HEK293 (cell line): ENCODE measurements around the gene AKR1B15.

Experiments
- CTCF ChIA-PET: fragments of 350-600 bp; formaldehyde crosslinking; extraction: SDS; loops from one replicate; lab custom pipeline; 2021; ENCODE audit warnings: antibody characterized with exemption; lab: Yijun Ruan, JAX
- POLR2A ChIA-PET: fragments of 300-600 bp; formaldehyde crosslinking; extraction: SDS; loops from one replicate; lab custom pipeline; 2020; ENCODE audit warnings: antibody characterized with exemption, inconsistent platforms; lab: Yijun Ruan, JAX
- H3K27ac ChIP-seq: fragments of 200-500 bp; sonication (Bioruptor generic); 2 replicates; pipeline ENCODE4 v1.5.1; 2014; ENCODE audit warnings: low read depth, low read length, control low read depth, inconsistent platforms; ENCODE audit errors: extremely low read depth
- H3K36me3 ChIP-seq, 2 experiments: fragments of 200-500 bp in 1 of 2; sonication (Bioruptor generic) in 1 of 2; 1 replicate in 1 of 2; 2 replicates in 1 of 2; pipeline ENCODE4 v1.5.1; 2014 to 2017; ENCODE audit warnings: inconsistent platforms in 2 of 2, low read length in 2 of 2; ENCODE audit not compliant: control insufficient read depth in 2 of 2, insufficient read depth in 1 of 2
- H3K4me1 ChIP-seq: fragments of 200-500 bp; sonication (Bioruptor generic); 2 replicates; pipeline ENCODE4 v1.5.1; 2014; ENCODE audit warnings: mild to moderate bottlenecking, low read length, inconsistent platforms; ENCODE audit not compliant: control insufficient read depth, insufficient read depth
- H3K4me3 ChIP-seq: 2 replicates; pipeline ENCODE4 v1.5.1; 2011; ENCODE audit warnings: low read depth, mild to moderate bottlenecking, control low read depth, low read length, moderate library complexity
- H3K9me3 ChIP-seq: fragments of 200-500 bp; sonication (Bioruptor generic); 2 replicates; pipeline ENCODE4 v1.5.1; 2014; ENCODE audit warnings: low read depth, low read length, inconsistent platforms; ENCODE audit not compliant: control insufficient read depth, insufficient read depth
- GFI1B ChIP-seq: fragments of 450-650 bp; formaldehyde crosslinking; IDR thresholded peaks from 2 replicates; pipeline ENCODE4 v1.5.1; 2016; ENCODE audit warnings: missing biosample characterization, missing genetic modification characterization
- GLIS1 ChIP-seq: fragments of 450-650 bp; formaldehyde crosslinking; IDR thresholded peaks from 2 replicates; pipeline ENCODE4 v1.5.1; 2016; ENCODE audit warnings: missing biosample characterization, missing genetic modification characterization
- KLF1 ChIP-seq: fragments of 450-650 bp; formaldehyde crosslinking; IDR thresholded peaks from 2 replicates; pipeline ENCODE4 v1.5.1; 2016; ENCODE audit warnings: missing biosample characterization, missing genetic modification characterization
- MEIS1 ChIP-seq: sonication (generic); formaldehyde crosslinking; IDR thresholded peaks from 2 replicates; pipeline ENCODE4 v1.8.1; 2022; ENCODE audit warnings: missing genetic modification reagents, mild to moderate bottlenecking, borderline replicate concordance
- OVOL3 ChIP-seq: fragments of 450-650 bp; formaldehyde crosslinking; IDR thresholded peaks from 2 replicates; pipeline ENCODE4 v1.5.1; 2016; ENCODE audit warnings: missing biosample characterization, missing genetic modification characterization
- TCF7L2 ChIP-seq: IDR thresholded peaks from 2 replicates; pipeline ENCODE4 v1.6.1; 2011; ENCODE audit warnings: low read depth, mild to moderate bottlenecking, inconsistent platforms, low read length, moderate library complexity, borderline replicate concordance
- ZBTB6 ChIP-seq: fragments of 450-650 bp; formaldehyde crosslinking; IDR thresholded peaks from 2 replicates; pipeline ENCODE4 v1.5.1; 2017; ENCODE audit warnings: missing biosample characterization, missing genetic modification characterization
- ZBTB7A ChIP-seq: fragments of 450-650 bp; formaldehyde crosslinking; IDR thresholded peaks from 2 replicates; pipeline ENCODE4 v1.5.1; 2016; ENCODE audit warnings: low read depth, missing biosample characterization, missing genetic modification characterization
- ZFP37 ChIP-seq: fragments of 450-650 bp; formaldehyde crosslinking; IDR thresholded peaks from 2 replicates; pipeline ENCODE4 v1.5.1; 2016; ENCODE audit warnings: missing biosample characterization, missing genetic modification characterization
- ZFP69B ChIP-seq: fragments of 450-650 bp; formaldehyde crosslinking; IDR thresholded peaks from 2 replicates; pipeline ENCODE4 v1.5.1; 2016; ENCODE audit warnings: missing biosample characterization, missing genetic modification characterization
- ZNF121 ChIP-seq: fragments of 450-650 bp; formaldehyde crosslinking; IDR thresholded peaks from 2 replicates; pipeline ENCODE4 v1.5.1; 2016; ENCODE audit warnings: missing biosample characterization, missing genetic modification characterization
- ZNF214 ChIP-seq: fragments of 450-650 bp; formaldehyde crosslinking; IDR thresholded peaks from 2 replicates; pipeline ENCODE4 v1.5.1; 2017; ENCODE audit warnings: missing biosample characterization, mild to moderate bottlenecking, missing genetic modification characterization, borderline replicate concordance
- ZNF223 ChIP-seq: fragments of 450-650 bp; formaldehyde crosslinking; IDR thresholded peaks from 2 replicates; pipeline ENCODE4 v1.5.1; 2016; ENCODE audit warnings: missing biosample characterization, missing genetic modification characterization
- ZNF280D ChIP-seq: fragments of 450-650 bp; formaldehyde crosslinking; IDR thresholded peaks from 2 replicates; pipeline ENCODE4 v1.5.1; 2016; ENCODE audit warnings: missing biosample characterization, missing genetic modification characterization
- ZNF37A ChIP-seq: fragments of 450-650 bp; IDR thresholded peaks from 2 replicates; pipeline ENCODE4 v1.5.1; 2018; ENCODE audit warnings: missing biosample characterization, missing genetic modification characterization
- ZNF391 ChIP-seq: fragments of 450-650 bp; formaldehyde crosslinking; IDR thresholded peaks from 2 replicates; pipeline ENCODE4 v1.5.1; 2016; ENCODE audit warnings: low read depth, missing biosample characterization, missing genetic modification characterization, borderline replicate concordance
- ZNF555 ChIP-seq: fragments of 450-650 bp; formaldehyde crosslinking; conservative IDR thresholded peaks from 2 replicates; pipeline ENCODE4 v1.5.1; 2017; ENCODE audit warnings: missing biosample characterization, mild to moderate bottlenecking, missing genetic modification characterization, inconsistent platforms
- ZNF585B ChIP-seq: fragments of 450-650 bp; formaldehyde crosslinking; IDR thresholded peaks from 2 replicates; pipeline ENCODE4 v1.5.1; 2016; ENCODE audit warnings: missing biosample characterization, missing genetic modification characterization
- ZNF596 ChIP-seq: fragments of 450-650 bp; IDR thresholded peaks from 2 replicates; pipeline ENCODE4 v1.5.0; 2018; ENCODE audit warnings: missing biosample characterization, mild to moderate bottlenecking, missing genetic modification characterization, moderate library complexity
- ZNF629 ChIP-seq: fragments of 450-650 bp; formaldehyde crosslinking; IDR thresholded peaks from 2 replicates; pipeline ENCODE4 v1.5.1; 2017; ENCODE audit warnings: missing biosample characterization, missing genetic modification characterization
- ZNF654 ChIP-seq: fragments of 450-650 bp; formaldehyde crosslinking; IDR thresholded peaks from 2 replicates; pipeline ENCODE4 v1.5.1; 2016; ENCODE audit warnings: low read depth, missing biosample characterization, missing genetic modification characterization
- ZNF707 ChIP-seq: fragments of 450-650 bp; formaldehyde crosslinking; IDR thresholded peaks from 2 replicates; pipeline ENCODE4 v1.5.1; 2016; ENCODE audit warnings: missing biosample characterization, missing genetic modification characterization
- ZNF76 ChIP-seq: fragments of 450-650 bp; formaldehyde crosslinking; IDR thresholded peaks from 2 replicates; pipeline ENCODE4; 2016; ENCODE audit warnings: low read depth, missing biosample characterization, missing genetic modification characterization, borderline replicate concordance
- ZNF843 ChIP-seq: fragments of 450-650 bp; formaldehyde crosslinking; IDR thresholded peaks from 2 replicates; pipeline ENCODE4 v1.5.1; 2016; ENCODE audit warnings: missing biosample characterization, missing genetic modification characterization

Gene AKR1B15

GRCh38 chr7:134553976-134554375 is 5.1 kb downstream of the AKR1B15 start (continued):
- no peak for TF ChIP-seq ZNF280D
- TF ChIP-seq ZNF555: no peak
- no peak for TF ChIP-seq ZNF223
- no peak for TF ChIP-seq ZNF37A
- TF ChIP-seq ZNF654 (tag by site-specific recombination): peak; percentile 15; the same call in 1 of the 2 replicates
- no peak for TF ChIP-seq ZBTB7A (tag by site-specific recombination)
- peak; percentile 60; the same call in 1 of the 2 replicates for TF ChIP-seq TCF7L2
- TF ChIP-seq ZBTB6 (tag by site-specific recombination): no peak

GRCh38 chr7:134554417-134554966 is 5.6 kb downstream of the AKR1B15 start:
- CTCF ChIA-PET: interaction anchor here (0.8 to 4.3 kb wide), 8 partner anchors 12 to 122 kb away, joined by 3 to 27 read pairs (median 5); no protein-coding TSS in a partner anchor
- no peaks in the 10 kb centered on the region for H3K36me3 ChIP-seq
- H3K4me3 ChIP-seq: no peak overlapping the region
- H3K4me1 ChIP-seq: no peaks in the 10 kb centered on the region
- TF ChIP-seq ZNF707 (tag by site-specific recombination) (no peak), GLIS1 (tag by site-specific recombination) (no peak), ZNF391 (tag by site-specific recombination) (no peak), ZNF596 (no peak), GFI1B (tag by site-specific recombination) (no peak), ZFP37 (tag by site-specific recombination) (no peak), ZNF121 (no peak), OVOL3 (tag by site-specific recombination) (no peak), ZNF629 (tag by site-specific recombination) (no peak), ZFP69B (tag by site-specific recombination) (no peak), MEIS1 (CRISPR knock-in tag) (no peak), ZNF76 (tag by site-specific recombination) (no peak), KLF1 (tag by site-specific recombination) (no peak), ZNF843 (tag by site-specific recombination) (no peak), ZNF585B (no peak), ZNF214 (tag by site-specific recombination) (no peak)
- POLR2A ChIA-PET: interaction anchor here (0.9 kb wide), 1 partner anchor 122 kb away, joined by 3 read pairs; no protein-coding TSS in a partner anchor
- H3K9me3 ChIP-seq: no peaks in the 10 kb centered on the region
- H3K27ac ChIP-seq: no peak overlapping the region
